GM19025 (cell line): ENCODE data around the gene PDPR.
A peak's percentile ranks its signal among the peaks of the same experiment; 100 is the strongest.
"Not testable (repeated sequence)": the region's sequence is repeated elsewhere in the genome, so short reads cannot be mapped to it uniquely, and the experiment has no call there.

Experiments
- ATAC-seq: cut with Tn5 transposase; IDR thresholded peaks from one replicate; pipeline ENCODE4 v1.9.1; 2021; ENCODE audit warnings: mild to moderate bottlenecking, low read depth, moderate library complexity; ENCODE audit not compliant: unreplicated experiment

Gene PDPR

GRCh38 chr16:70113982-70114826 lies at the start of gene PDPR:
Gene PDPR (plus strand): TSS chr16:70114332. CDS start chr16:70120493, 6,161 bp downstream.
- ATAC-seq: peak; percentile 93

DNA sequence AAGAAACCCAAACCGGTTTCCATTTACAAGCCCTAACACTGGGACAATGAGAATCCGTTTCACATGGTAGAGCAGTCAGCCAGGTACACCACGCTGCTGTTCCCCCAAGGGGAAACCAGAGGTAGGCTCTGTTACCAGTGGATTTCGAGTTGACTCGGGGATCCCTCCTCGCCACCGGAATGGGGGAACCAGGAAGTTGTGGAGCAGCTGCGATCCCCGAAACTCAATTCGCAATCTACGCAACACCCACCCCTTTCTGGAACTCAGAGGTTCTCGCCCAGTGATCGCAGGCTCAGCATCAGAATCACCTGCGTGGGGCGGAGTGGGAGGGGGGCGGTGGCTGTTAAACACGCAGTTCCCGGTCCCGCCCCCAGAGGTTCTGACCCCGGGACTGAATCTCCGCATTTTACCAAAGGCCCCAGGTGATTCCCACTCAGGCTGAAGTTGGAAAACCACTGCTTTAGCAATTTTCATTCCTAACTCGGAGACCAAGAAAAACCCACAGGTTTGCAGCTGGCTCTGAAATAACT lies 49.2 kb upstream of the PDPR start:
- not testable (repeated sequence) for ATAC-seq

- ATAC-seq: peak; percentile 31
These were observed 48.8 kb upstream of the PDPR start for GRCh38 chr16:70065376-70065745.

- ATAC-seq: peak; percentile 89
These were observed 48.1 kb upstream of the PDPR start for GRCh38 chr16:70065746-70066658.

GRCh38 chr16:70066751-70067150 lies 47.4 kb upstream of the PDPR start:
- ATAC-seq: not testable (repeated sequence)

DNA sequence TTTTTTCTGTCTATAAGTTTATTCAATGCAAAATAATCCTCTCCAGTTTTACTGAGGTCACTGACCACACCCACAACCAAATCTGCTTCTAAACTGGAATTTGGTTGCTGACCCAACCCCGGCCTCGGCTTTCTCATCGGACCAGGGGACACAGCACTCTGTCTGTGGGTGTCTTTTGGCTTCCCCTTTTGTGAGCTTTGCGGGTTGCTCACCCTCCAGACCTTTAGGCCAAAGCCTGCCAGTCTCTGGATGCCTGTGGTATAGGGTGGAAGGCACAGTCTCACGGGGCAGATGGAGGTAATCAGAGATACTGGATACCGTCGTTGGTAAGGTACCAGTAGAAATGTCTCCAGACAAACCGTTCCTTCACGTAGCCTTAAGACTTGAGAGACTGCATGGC lies 35.1 kb upstream of the PDPR start:
- ATAC-seq: not testable (repeated sequence)

DNA sequence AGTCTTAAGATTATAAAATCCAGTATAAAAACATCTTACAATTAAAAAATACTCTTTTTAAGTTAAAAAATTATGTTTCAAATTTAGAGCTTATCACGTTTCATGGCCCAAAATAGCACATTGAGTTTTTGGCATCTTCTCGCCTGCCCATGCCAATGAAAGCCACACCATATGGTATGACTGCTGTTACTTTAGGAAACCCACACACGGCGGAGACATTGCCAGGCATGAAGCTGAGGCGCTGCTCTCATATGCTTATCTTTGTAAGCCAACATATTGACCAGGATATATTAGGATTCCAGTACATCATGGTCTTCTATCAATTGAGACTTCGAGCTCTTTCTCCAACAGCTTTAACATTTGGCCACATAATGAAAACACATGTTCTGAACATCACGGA lies 32.9 kb upstream of the PDPR start:
- ATAC-seq: not testable (repeated sequence)

- not testable (repeated sequence) for ATAC-seq
These were observed 30.2 kb upstream of the PDPR start for GRCh38 chr16:70083931-70084330.

- ATAC-seq: not testable (repeated sequence)
These were observed 26.0 kb upstream of the PDPR start for GRCh38 chr16:70088160-70088559.

GRCh38 chr16:70088877-70089276 lies 25.3 kb upstream of the PDPR start:
- not testable (repeated sequence) for ATAC-seq

DNA sequence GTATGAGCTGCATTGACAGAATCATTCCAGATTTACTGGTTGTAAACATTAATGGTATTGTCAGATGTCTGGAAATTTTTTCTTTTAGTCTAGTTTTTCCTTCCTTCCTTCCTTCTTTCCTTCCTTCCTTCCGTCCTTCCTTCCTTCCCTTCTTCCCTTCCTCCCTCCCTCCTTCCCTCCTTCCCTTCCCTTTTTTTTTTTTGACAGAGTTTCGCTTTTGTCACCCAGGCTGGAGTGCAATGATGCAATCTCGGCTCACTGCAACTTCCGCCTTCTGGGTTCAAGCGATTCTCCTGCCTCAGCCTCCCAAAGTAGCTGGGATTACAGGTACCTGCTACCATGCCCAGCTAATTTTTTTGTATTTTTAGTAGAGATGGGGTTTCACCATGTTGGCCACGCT lies 24.8 kb upstream of the PDPR start:
- not testable (repeated sequence) for ATAC-seq

- not testable (repeated sequence) for ATAC-seq
These were observed 23.0 kb upstream of the PDPR start for GRCh38 chr16:70091104-70091503.

DNA sequence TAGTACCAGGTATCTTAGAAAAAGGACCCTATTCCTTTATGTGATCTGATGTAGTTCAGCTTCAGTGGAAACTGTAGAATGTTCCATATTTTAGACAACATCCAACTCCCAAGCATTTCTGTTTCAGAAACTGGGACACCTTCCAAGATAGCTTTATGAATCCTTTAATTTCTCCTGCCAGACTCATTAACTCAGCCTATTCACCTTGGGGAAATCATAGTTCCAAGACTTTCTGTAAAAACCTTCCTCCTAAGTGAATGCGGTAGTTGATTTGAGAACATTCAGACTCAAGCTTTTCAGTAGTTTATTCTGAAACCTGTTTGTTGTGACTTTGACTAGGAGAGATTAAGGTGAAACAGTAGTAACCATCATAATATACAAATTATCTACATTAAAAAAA lies 20.0 kb upstream of the PDPR start:
- not testable (repeated sequence) for ATAC-seq

GRCh38 chr16:70109583-70110279 lies 4.4 kb upstream of the PDPR start:
- ATAC-seq: not testable (repeated sequence)

DNA sequence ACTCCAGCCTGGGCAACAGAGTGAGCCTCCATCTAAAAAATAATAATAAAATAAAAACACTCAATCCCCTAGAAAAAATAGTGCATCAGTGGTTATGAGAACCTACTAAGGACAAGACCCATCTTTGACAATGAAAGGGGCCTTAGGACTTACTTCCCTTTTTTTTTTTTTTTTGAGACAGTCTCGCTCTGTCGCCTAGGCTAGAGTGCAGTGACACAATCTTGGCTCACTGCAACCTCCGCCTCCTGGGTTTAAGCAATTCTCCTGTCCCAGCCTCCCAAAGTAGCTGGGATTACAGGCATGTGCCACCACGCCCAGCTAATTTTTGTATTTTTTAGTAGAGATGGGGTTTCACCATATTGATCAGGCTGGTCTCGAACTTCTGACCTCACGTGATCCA lies 2.0 kb upstream of the PDPR start:
- not testable (repeated sequence) for ATAC-seq

GRCh38 chr16:70113599-70113981 lies 542 bp upstream of the PDPR start:
- ATAC-seq: peak; percentile 7

DNA sequence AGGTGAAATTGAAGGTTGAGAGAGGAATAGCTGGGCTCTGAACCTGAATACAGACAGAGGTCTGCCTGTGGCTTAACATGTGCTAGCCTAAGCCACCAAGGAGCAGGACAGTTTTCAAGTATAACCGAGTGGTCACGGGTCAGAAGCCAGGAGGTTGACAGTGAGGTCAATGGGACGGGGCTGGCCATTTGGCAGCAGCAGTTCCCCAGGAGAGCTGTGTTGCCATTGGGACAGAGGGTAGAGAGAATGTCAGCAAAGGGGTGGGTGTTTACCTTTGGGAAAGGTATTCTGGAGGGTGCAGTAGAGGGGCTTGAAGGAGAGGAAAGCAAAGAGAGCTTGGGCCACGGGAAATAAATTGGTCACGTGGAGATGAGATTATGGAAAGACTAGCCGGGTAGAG lies 4.2 kb downstream of the PDPR start:
- ATAC-seq: not testable (repeated sequence)

GRCh38 chr16:70118776-70119175 lies 4.6 kb downstream of the PDPR start:
- not testable (repeated sequence) for ATAC-seq

GRCh38 chr16:70120398-70120797 lies 6.3 kb downstream of the PDPR start:
- not testable (repeated sequence) for ATAC-seq

- ATAC-seq: not testable (repeated sequence)
These were observed 9.7 kb downstream of the PDPR start for GRCh38 chr16:70123822-70124221.
